NCI-H345 treated with DMSO at 0.1 percent for 48 hours (cell line): ENCODE results near the gene FRZB.
A peak's percentile ranks its signal among the peaks of the same experiment; 100 is the strongest.
"Not testable (repeated sequence)": the region's sequence is repeated elsewhere in the genome, so short reads cannot be mapped to it uniquely, and the experiment has no call there.

Source experiments
- DNase-seq: peaks from one replicate; lab custom pipeline; 2025; ENCODE audit not compliant: unreplicated experiment; lab: John Stamatoyannopoulos, UW

Gene FRZB

GRCh38 chr2:182866461-182867406 lies at the start of gene FRZB:
FRZB (minus strand) TSS chr2:182866637; CDS start chr2:182866552, 85 bp downstream.
- peak; percentile 24 for DNase-seq

GRCh38 chr2:182915369-182916326 lies 49.2 kb upstream of the FRZB start:
- DNase-seq: no peak

GRCh38 chr2:182914852-182915251 lies 48.4 kb upstream of the FRZB start:
- DNase-seq: no peak

GRCh38 chr2:182913064-182913463 lies 46.6 kb upstream of the FRZB start:
- no peak for DNase-seq

- no peak for DNase-seq
These were observed 46.1 kb upstream of the FRZB start for GRCh38 chr2:182912518-182912915.

- no peak for DNase-seq
These were observed 45.5 kb upstream of the FRZB start for GRCh38 chr2:182911813-182912517.

GRCh38 chr2:182910965-182911364 lies 44.5 kb upstream of the FRZB start:
- DNase-seq: no peak

- no peak for DNase-seq
These were observed 40.8 kb upstream of the FRZB start for GRCh38 chr2:182907081-182907830.

- no peak for DNase-seq
These were observed 40.0 kb upstream of the FRZB start for GRCh38 chr2:182906454-182906853.

- no peak for DNase-seq
These were observed 38.4 kb upstream of the FRZB start for GRCh38 chr2:182904844-182905243.

GRCh38 chr2:182903566-182903965 lies 37.1 kb upstream of the FRZB start:
- DNase-seq: no peak

GRCh38 chr2:182901748-182902147 lies 35.3 kb upstream of the FRZB start:
- DNase-seq: no peak

GRCh38 chr2:182898718-182899117 lies 32.3 kb upstream of the FRZB start:
- DNase-seq: no peak

GRCh38 chr2:182897137-182897536 lies 30.7 kb upstream of the FRZB start:
- no peak for DNase-seq

- DNase-seq: no peak
These were observed 29.4 kb upstream of the FRZB start for GRCh38 chr2:182895798-182896197.

- DNase-seq: no peak
These were observed 28.7 kb upstream of the FRZB start for GRCh38 chr2:182895169-182895568.

GRCh38 chr2:182894174-182894573 lies 27.7 kb upstream of the FRZB start:
- no peak for DNase-seq

- DNase-seq: no peak
These were observed 27.2 kb upstream of the FRZB start for GRCh38 chr2:182893666-182894065.

GRCh38 chr2:182893035-182893434 lies 26.6 kb upstream of the FRZB start:
- not testable (repeated sequence) for DNase-seq

- no peak for DNase-seq
These were observed 25.2 kb upstream of the FRZB start for GRCh38 chr2:182891611-182892010.
